Stimulated activated CD4-positive, alpha-beta T cell treated with anti-CD3 and anti-CD28 coated beads, Interleukin-2, amount 100 ng/mL, for 48 hours (primary cell): ENCODE data around the gene SHC1.
A peak's percentile ranks its signal among the peaks of the same experiment; 100 is the strongest.

ENCODE experiments used
- DNase-seq, 2 donors: peaks; one replicate each; pipeline ENCODE4 v3.0.0-alpha.2; 2020

Gene SHC1

GRCh38 chr1:154971341-154971998 lies 923 bp upstream of the SHC1 start:
- no peak for DNase-seq

GRCh38 chr1:154969860-154970452 lies 591 bp downstream of the SHC1 start:
- DNase-seq, result no peak

DNA sequence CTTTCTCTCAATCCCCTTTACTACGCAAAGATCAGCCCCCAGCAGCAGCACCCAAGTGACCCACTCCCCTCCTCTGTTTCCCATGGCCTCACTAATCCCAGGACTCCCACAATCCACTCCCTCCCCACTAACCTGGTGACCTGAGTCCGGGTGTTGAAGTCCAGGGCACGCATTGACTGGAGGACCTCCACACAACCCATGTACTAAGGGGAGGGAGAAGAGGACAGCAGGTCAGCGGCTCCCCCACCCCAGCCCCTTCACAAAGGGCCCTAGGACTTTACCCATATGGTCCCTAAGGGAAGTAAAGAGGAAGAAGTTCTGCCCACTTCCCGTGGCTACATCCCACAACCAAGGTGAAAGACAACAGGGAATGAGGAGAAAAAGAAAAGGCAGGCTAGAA lies 1.3 kb downstream of the SHC1 start:
- no peak for DNase-seq

GRCh38 chr1:154968731-154969130 lies 1.8 kb downstream of the SHC1 start:
- DNase-seq, result no peak

- DNase-seq, result no peak
These were observed 3.1 kb downstream of the SHC1 start for GRCh38 chr1:154967331-154967950.

DNA sequence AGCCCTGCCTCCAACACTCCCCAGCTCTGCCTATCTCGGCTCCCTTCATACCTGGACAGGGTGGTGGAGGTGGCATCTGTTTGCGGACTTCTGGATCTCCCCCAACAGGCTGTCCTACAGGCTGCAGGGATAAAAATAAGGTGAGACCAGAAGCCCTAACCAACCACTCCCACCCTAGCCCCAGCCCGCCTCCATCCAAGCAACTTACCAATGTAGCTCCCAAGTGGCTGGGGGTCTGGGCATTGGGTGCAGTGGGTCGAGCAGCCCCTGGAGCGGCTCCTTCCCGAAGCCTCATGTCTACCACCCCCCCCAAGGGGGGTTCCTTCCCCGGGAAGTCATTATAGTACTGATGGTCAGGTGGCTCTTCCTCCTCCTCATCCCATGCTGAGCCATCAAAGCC lies 4.4 kb downstream of the SHC1 start:
- no peak for DNase-seq

- DNase-seq, result no peak
These were observed 6.2 kb downstream of the SHC1 start for GRCh38 chr1:154964359-154964758.

DNA sequence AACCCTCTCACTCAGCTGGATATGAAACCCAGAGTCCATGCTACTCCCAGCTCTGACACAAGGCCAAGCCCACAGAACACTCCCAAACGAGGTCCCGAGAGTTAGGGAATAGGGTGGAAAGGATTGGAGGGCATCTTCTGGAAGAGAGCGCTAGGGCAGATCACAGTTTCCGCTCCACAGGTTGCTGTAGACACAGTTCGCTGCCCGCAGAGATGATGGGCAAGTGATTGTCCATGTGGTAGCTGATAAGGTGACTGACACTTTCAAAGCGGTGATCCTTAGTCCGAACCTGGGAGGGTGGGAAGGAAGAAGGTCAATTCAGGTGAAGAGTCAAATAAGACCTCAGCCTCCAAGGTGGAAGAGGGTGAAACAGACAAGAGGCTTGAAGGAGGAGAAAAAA lies 6.9 kb downstream of the SHC1 start:
- DNase-seq, result no peak

DNA sequence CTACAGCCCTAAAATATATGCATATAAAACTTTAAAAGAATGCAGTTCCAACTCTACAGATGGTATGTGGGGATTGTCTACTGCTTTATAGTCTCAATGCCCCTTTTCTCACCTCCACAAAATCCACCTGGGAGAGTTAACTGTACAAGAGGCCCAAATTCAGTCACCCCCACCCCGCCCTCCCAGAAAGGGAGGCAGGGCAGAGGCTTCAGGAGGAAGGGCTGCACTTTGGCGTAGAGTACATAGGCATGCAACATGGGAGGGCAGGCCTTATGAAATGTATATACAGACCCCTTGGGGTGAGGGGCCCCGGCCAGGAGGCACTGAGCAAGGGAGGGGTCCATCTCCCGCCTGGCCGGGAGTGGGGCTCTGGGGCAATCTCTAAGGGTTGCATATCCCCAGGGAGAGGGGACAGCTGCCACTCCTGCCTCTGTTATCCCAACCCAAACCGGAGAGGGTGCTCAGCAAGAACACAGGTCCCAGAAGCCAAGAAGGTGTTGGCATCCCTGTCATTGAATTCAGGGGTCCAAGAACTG lies 7.7 kb downstream of the SHC1 start:
- DNase-seq, result no peak

DNA sequence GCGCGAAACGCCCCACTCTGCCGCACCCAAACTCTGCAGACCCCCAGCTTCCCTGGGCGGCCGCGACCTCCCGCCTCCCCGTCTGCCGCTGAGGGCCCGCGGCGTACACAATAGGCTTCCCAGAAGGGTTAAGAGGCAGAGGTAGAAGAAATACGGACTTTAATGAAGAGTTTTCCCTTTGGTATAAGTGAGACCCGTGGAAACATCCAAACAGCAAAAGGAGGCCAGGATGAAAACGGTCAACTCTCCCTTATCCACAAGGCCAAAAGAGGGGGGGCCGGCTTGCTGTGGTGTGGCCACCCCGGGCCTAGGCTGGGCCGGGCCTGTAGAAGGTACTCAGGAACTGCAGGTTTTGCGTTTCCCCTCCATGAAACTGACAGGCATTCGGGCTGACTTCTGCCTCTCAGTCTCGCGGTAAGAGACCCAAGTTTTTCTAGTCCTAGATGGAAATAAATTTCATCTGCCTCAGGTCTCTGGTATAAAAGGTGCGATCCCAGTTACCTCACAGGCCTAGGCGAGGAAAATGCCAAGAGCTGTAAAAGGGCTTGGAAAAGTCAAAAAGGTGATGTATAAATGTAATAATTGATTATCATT lies 8.3 kb downstream of the SHC1 start:
- DNase-seq, result no peak

DNA sequence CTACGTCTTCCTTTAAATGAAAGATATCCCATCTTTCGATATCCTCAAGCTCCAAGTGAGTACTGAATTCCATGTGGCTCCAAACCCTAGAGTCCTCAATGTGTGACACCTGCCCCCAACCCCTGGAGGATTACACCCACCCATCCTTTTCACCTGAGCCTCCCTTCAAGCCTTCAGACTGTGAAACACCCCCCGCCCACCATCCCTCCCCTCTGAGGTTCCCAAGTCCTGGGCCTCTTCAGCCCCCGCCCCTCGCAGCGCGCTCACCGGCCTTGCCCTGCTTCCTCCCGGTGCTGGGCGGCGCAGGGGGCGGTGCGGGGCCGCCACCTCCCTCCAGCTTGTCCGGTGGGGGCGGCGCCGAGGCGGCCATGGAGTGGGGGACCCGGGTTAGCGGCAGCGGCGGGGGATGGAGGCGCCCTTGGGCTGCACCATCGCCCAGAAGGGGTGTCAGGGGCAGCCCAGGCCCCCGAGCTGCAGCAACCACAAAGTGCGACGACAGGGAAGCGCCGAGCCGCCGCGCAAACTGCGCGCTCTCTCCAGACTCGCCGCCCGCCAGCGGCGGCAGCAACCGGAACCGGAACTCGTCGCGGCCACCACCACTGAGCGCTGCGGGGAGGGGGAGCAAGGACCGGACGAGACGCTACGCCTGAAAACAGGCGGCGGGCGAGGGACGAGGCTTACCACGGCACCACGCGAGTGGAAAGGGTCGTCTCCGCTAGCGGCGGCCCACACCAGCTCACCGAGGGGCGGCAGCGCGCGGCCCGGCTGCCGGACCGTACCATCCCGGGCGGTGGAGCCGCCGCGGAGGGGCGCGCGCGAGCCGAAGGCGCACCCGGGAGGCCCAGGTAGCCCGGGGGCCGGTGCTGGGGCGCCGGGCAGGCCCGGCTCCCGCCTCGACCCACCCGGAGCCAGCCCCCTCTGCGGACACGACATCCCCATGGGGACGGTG lies 9.1 kb downstream of the SHC1 start, which contains the start of gene PYGO2:
PYGO2 (minus strand) TSS at position 576 of the 949 bp plus-strand sequence; CDS start at position 370, 206 bp downstream.
- peak; percentile 75 to 76 for DNase-seq

- DNase-seq, result no peak
These were observed 10.0 kb downstream of the SHC1 start for GRCh38 chr1:154960446-154961136.

GRCh38 chr1:154959426-154959780 lies 11.1 kb downstream of the SHC1 start:
- DNase-seq, result no peak

GRCh38 chr1:154958681-154959425 lies 11.7 kb downstream of the SHC1 start:
- DNase-seq, result no peak

DNA sequence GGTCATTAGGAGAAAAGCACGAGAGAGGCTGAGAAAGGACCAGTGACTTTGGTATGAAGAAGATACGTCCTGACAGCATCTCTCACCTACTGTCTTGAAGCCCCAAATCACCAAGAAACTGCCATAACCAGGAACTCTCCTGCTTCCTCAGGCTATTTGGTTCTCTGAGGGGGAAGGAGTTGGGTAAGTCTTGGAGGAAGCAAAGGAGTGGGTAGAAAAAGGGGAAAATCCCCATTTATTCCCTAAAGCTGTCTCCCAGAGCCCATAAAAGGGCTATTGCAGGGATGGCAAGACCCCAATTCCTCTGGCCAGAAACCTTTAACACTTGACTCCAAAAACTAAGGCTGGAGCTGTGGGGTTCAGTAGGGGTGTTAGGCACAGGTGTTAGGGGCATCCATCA lies 12.5 kb downstream of the SHC1 start:
- no peak for DNase-seq

- no peak for DNase-seq
These were observed 13.4 kb downstream of the SHC1 start for GRCh38 chr1:154957091-154957657.

DNA sequence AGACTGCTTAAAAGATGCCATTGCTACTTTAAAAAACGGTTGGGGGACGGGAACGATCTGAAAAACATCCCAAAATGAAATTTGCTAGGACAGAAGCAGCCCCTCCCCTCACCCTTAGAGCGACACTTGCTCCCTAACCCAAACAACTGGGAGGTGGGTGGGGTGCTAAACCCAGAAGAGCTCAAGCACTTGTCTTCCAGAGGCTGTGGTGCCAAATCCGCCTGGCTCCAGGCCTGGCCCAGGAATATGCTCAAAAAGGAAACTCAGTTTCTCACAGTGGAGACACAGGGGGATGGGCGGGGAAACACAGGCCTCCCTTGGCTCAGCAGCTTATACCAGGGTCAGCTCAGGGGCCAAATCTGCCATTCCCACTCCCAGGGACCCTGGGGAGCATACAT lies 14.0 kb downstream of the SHC1 start:
- DNase-seq, result no peak

GRCh38 chr1:154955718-154956543 lies 14.6 kb downstream of the SHC1 start, which contains the start of gene PBXIP1:
TSS of gene PBXIP1 (minus strand) at chr1:154956099. CDS start at chr1:154953721, 2,378 bp downstream.
- DNase-seq, result peak; percentile 63 to 76

GRCh38 chr1:154955039-154955717 lies 15.4 kb downstream of the SHC1 start:
- peak; percentile 63 to 73 for DNase-seq
